ENCODE measurements around the gene NEDD4.
"Not testable (repeated sequence)": the region's sequence is repeated elsewhere in the genome, so short reads cannot be mapped to it uniquely, and the experiment has no call there.

NEDD4 gene

GRCh38 chr15:56032373-56032772 is 39.0 kb upstream of the NEDD4 start:
- no peak for DNase-seq (ENCODE audit: low spot score)
- ATAC-seq (ENCODE audit: low read depth) = no peak
- Histone ChIP-seq H3K27ac (ENCODE audit: poor library complexity, severe bottlenecking) (no peak overlapping the region), H3K4me1 (ENCODE audit: insufficient read depth, poor library complexity, severe bottlenecking) (peaks cover 19% of the 10 kb centered on the region), H3K27me3 (ENCODE audit: insufficient read depth, poor library complexity, severe bottlenecking) (no peaks in the 10 kb centered on the region), H3K4me3 (ENCODE audit: severe bottlenecking) (no peak overlapping the region), H3K9me3 (ENCODE audit: severe bottlenecking) (no peaks in the 10 kb centered on the region), H3K36me3 (ENCODE audit: low read depth) (no peaks in the 10 kb centered on the region)
- TF ChIP-seq, protein P1, sequence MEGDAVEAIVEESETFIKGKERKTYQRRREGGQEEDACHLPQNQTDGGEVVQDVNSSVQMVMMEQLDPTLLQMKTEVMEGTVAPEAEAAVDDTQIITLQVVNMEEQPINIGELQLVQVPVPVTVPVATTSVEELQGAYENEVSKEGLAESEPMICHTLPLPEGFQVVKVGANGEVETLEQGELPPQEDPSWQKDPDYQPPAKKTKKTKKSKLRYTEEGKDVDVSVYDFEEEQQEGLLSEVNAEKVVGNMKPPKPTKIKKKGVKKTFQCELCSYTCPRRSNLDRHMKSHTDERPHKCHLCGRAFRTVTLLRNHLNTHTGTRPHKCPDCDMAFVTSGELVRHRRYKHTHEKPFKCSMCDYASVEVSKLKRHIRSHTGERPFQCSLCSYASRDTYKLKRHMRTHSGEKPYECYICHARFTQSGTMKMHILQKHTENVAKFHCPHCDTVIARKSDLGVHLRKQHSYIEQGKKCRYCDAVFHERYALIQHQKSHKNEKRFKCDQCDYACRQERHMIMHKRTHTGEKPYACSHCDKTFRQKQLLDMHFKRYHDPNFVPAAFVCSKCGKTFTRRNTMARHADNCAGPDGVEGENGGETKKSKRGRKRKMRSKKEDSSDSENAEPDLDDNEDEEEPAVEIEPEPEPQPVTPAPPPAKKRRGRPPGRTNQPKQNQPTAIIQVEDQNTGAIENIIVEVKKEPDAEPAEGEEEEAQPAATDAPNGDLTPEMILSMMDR (IDR thresholded peaks at IDR 0.05; ENCODE audit: poor library complexity, severe bottlenecking) = no peak

- Histone ChIP-seq H3K27ac (ENCODE audit: poor library complexity, severe bottlenecking) (no peak overlapping the region), H3K4me1 (ENCODE audit: insufficient read depth, poor library complexity, severe bottlenecking) (peaks cover 14% of the 10 kb centered on the region), H3K9me3 (ENCODE audit: severe bottlenecking) (no peaks in the 10 kb centered on the region), H3K27me3 (ENCODE audit: insufficient read depth, poor library complexity, severe bottlenecking) (no peaks in the 10 kb centered on the region), H3K36me3 (ENCODE audit: low read depth) (no peaks in the 10 kb centered on the region), H3K4me3 (ENCODE audit: severe bottlenecking) (no peak overlapping the region)
- TF ChIP-seq, protein P1 (IDR thresholded peaks at IDR 0.05; ENCODE audit: poor library complexity, severe bottlenecking) = no peak
- DNase-seq (ENCODE audit: low spot score) = no peak
- no peak for ATAC-seq (ENCODE audit: low read depth)
Measured at GRCh38 chr15:56031836-56032235, 38.4 kb upstream of the NEDD4 start.

DNA sequence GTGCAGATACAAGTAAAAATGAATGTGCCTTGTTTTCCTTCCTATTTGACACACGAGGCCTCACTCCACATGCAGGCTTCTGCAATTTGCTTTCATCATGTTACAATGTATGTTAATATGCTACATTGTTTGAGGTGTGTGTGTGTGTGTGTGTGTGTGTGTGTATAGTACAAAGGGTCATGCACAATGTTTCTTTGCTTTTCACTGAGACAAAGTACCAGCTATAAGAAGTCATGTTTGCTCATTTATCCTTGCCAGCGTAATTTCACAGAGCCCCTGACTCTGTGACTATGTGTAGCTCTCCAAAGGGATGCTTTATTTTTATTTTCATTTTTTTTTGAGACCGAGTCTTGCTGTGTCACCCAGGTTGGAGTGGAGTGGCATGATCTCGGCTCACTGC is 38.0 kb upstream of the NEDD4 start:
- Histone ChIP-seq H3K4me1 (ENCODE audit: insufficient read depth, poor library complexity, severe bottlenecking) (peaks cover 14% of the 10 kb centered on the region), H3K27ac (ENCODE audit: poor library complexity, severe bottlenecking) (no peak overlapping the region), H3K36me3 (ENCODE audit: low read depth) (no peaks in the 10 kb centered on the region), H3K4me3 (ENCODE audit: severe bottlenecking) (no peak overlapping the region), H3K27me3 (ENCODE audit: insufficient read depth, poor library complexity, severe bottlenecking) (no peaks in the 10 kb centered on the region), H3K9me3 (ENCODE audit: severe bottlenecking) (no peaks in the 10 kb centered on the region)
- ATAC-seq (ENCODE audit: low read depth) (no peak), DNase-seq (ENCODE audit: low spot score) (no peak)
- TF ChIP-seq, protein P1 (IDR thresholded peaks at IDR 0.05; ENCODE audit: poor library complexity, severe bottlenecking) = no peak

DNA sequence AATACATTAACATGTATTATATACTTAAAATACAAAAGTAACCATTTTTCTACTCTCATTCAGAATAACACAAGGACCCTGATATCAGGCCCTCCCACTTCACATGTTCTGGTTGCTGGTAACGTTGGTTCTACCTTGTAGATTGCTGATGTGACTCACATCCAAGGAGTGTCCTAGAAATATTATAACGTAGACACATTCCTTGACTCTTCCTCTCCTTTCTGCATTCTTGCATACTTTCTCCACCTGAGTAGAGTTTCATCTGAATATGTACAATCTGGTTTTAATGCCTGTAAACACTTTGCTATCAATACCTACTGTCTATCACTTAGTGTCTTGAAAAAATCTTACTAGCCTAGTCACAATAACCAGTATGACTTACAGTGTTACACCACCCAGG is 35.0 kb upstream of the NEDD4 start:
- TF ChIP-seq, protein P1 (IDR thresholded peaks at IDR 0.05; ENCODE audit: poor library complexity, severe bottlenecking) = no peak
- no peaks in the 10 kb centered on the region for H3K9me3 ChIP-seq (ENCODE audit: severe bottlenecking)
- H3K4me3 ChIP-seq (ENCODE audit: severe bottlenecking) = no peak overlapping the region
- DNase-seq (ENCODE audit: low spot score) (no peak), ATAC-seq (ENCODE audit: low read depth) (peak; percentile 98)
- peak overlapping the region; percentile 51 for H3K27ac ChIP-seq (ENCODE audit: poor library complexity, severe bottlenecking)
- no peaks in the 10 kb centered on the region; the same call in 1 of the 2 replicates for H3K36me3 ChIP-seq (ENCODE audit: low read depth)
- H3K27me3 ChIP-seq (ENCODE audit: insufficient read depth, poor library complexity, severe bottlenecking) = no peaks in the 10 kb centered on the region
- peaks cover 16% of the 10 kb centered on the region for H3K4me1 ChIP-seq (ENCODE audit: insufficient read depth, poor library complexity, severe bottlenecking)

- not testable (repeated sequence) for H3K4me3 ChIP-seq (ENCODE audit: severe bottlenecking); H3K27ac ChIP-seq (ENCODE audit: poor library complexity, severe bottlenecking); ATAC-seq (ENCODE audit: low read depth); H3K36me3 ChIP-seq (ENCODE audit: low read depth); DNase-seq (ENCODE audit: low spot score); H3K27me3 ChIP-seq (ENCODE audit: insufficient read depth, poor library complexity, severe bottlenecking); H3K9me3 ChIP-seq (ENCODE audit: severe bottlenecking)
- peaks cover 40% of the 10 kb centered on the region for H3K4me1 ChIP-seq (ENCODE audit: insufficient read depth, poor library complexity, severe bottlenecking)
Measured at GRCh38 chr15:56023160-56023559, 29.7 kb upstream of the NEDD4 start.

All from RWPE2 (cell line).